Medulla oblongata (tissue), 1 donor: Measurements from ENCODE around the gene ERCC5.

Source experiments
- DNase-seq: peaks from one replicate; pipeline ENCODE4 v3.0.0-alpha.2; 2015; ENCODE audit errors: extremely low spot score

ERCC5 gene

GRCh38 chr13:102881819-102882686 lies 36.2 kb downstream of the ERCC5 start:
- no peak for DNase-seq

- DNase-seq = no peak
Observed at GRCh38 chr13:102892503-102892902, 46.7 kb downstream of the ERCC5 start.

- DNase-seq = no peak
Observed at GRCh38 chr13:102897371-102898138, 51.7 kb downstream of the ERCC5 start.

- DNase-seq = no peak
Observed at GRCh38 chr13:102900193-102900608, 54.4 kb downstream of the ERCC5 start.

GRCh38 chr13:102901056-102901455 lies 55.2 kb downstream of the ERCC5 start:
- no peak for DNase-seq

- peak; percentile 12 for DNase-seq
Observed at GRCh38 chr13:102901615-102902305, 55.9 kb downstream of the ERCC5 start.

- DNase-seq = no peak
Observed at GRCh38 chr13:102902789-102903347, 57.0 kb downstream of the ERCC5 start.

- peak; percentile 20 for DNase-seq
Observed at GRCh38 chr13:102903659-102904407, 58.0 kb downstream of the ERCC5 start.

- DNase-seq = no peak
Observed at GRCh38 chr13:102904408-102904862, 58.6 kb downstream of the ERCC5 start.

GRCh38 chr13:102905905-102906771 lies 60.3 kb downstream of the ERCC5 start:
- no peak for DNase-seq

- DNase-seq = no peak
Observed at GRCh38 chr13:102907016-102907756, 61.4 kb downstream of the ERCC5 start.

GRCh38 chr13:102907886-102908515 lies 62.2 kb downstream of the ERCC5 start:
- DNase-seq = no peak

GRCh38 chr13:102909971-102910370 lies 64.1 kb downstream of the ERCC5 start:
- DNase-seq = no peak

GRCh38 chr13:102911336-102911735 lies 65.5 kb downstream of the ERCC5 start:
- DNase-seq = no peak

GRCh38 chr13:102912599-102912998 lies 66.8 kb downstream of the ERCC5 start:
- no peak for DNase-seq

- peak; percentile 40 for DNase-seq
Observed at GRCh38 chr13:102913914-102914313, 68.1 kb downstream of the ERCC5 start.

- DNase-seq = no peak
Observed at GRCh38 chr13:102914339-102914930, 68.6 kb downstream of the ERCC5 start.

GRCh38 chr13:102915393-102915930 lies 69.6 kb downstream of the ERCC5 start:
- no peak for DNase-seq
